CD14-positive monocyte (primary cell): ENCODE measurements around the gene IRAK3. TPM values are rescaled to one million over a fixed set of nuclear protein-coding genes. Genes with fewer than 3 reads are reported as not detected.

ENCODE experiments used
- DNase-seq, 3 donors: peaks; one replicate each; pipeline ENCODE4 v3.0.0-alpha.2; 2011 to 2022
- H2AFZ ChIP-seq: 2 replicates; pipeline ENCODE4 v1.6.0; 2012; ENCODE audit warnings: mild to moderate bottlenecking, low read depth, low read length, inconsistent platforms; ENCODE audit not compliant: insufficient read depth, poor library complexity, severe bottlenecking
- H3K27ac ChIP-seq, 2 donors: 1 replicate in 1 of 2; 2 replicates in 1 of 2; pipeline ENCODE4 v1.5.1; 2012 to 2013; ENCODE audit warnings: low read length in 2 of 2, control low read depth in 1 of 2, inconsistent platforms in 1 of 2, low read depth in 1 of 2, mild to moderate bottlenecking in 1 of 2
- H3K27me3 ChIP-seq, 2 donors: one replicate each; pipeline versions ENCODE4 v1.6.0 to v1.6.1; 2011 to 2013; ENCODE audit warnings: low read length in 2 of 2; ENCODE audit not compliant: control insufficient read depth in 2 of 2, insufficient read depth in 2 of 2
- H3K36me3 ChIP-seq, 2 donors: replicated peaks in 1 of 2; 1 replicate in 1 of 2; 2 replicates in 1 of 2; pipeline versions ENCODE4 v1.5.1 to v1.6.1; 2012 to 2013; ENCODE audit warnings: low read length in 2 of 2, control low read depth in 1 of 2, inconsistent platforms in 1 of 2, mild to moderate bottlenecking in 1 of 2; ENCODE audit not compliant: insufficient read depth in 2 of 2, control insufficient read depth in 1 of 2
- H3K4me1 ChIP-seq, 2 donors: 1 replicate in 1 of 2; 2 replicates in 1 of 2; pipeline versions ENCODE4 v1.5.1 to v1.6.1; 2012 to 2013; ENCODE audit warnings: low read length in 2 of 2, control low read depth in 1 of 2, inconsistent platforms in 1 of 2, mild to moderate bottlenecking in 1 of 2, moderate library complexity in 1 of 2; ENCODE audit not compliant: insufficient read depth in 2 of 2, control insufficient read depth in 1 of 2
- H3K4me2 ChIP-seq: replicated peaks from 2 replicates; pipeline ENCODE3; 2012; ENCODE audit warnings: low read length, moderate library complexity, mild to moderate bottlenecking; ENCODE audit not compliant: poor library complexity, severe bottlenecking; ENCODE audit errors: extremely low read depth
- H3K4me3 ChIP-seq, 3 experiments: fragments of 200-600 bp in 1 of 3; sonication (generic) in 1 of 3; replicated peaks in 1 of 3; 1 replicate in 2 of 3; 2 replicates in 1 of 3; pipeline ENCODE4 v1.5.1; 2011 to 2013; ENCODE audit warnings: low read length in 3 of 3, mild to moderate bottlenecking in 3 of 3, control low read depth in 2 of 3, low read depth in 2 of 3, inconsistent platforms in 1 of 3, moderate library complexity in 1 of 3
- H3K79me2 ChIP-seq: 2 replicates; pipeline ENCODE4 v1.6.0; 2012; ENCODE audit warnings: mild to moderate bottlenecking, control low read depth, inconsistent platforms, low read length, moderate library complexity; ENCODE audit not compliant: insufficient read depth
- H3K9ac ChIP-seq: 2 replicates; pipeline ENCODE4 v1.6.0; 2017; ENCODE audit warnings: low read length, mild to moderate bottlenecking; ENCODE audit not compliant: insufficient read depth, poor library complexity, severe bottlenecking
- H3K9me3 ChIP-seq, 2 donors: replicated peaks in 1 of 2; 1 replicate in 1 of 2; 2 replicates in 1 of 2; pipeline versions ENCODE4 v1.5.1 to v1.6.1; 2012 to 2013; ENCODE audit warnings: low read length in 2 of 2, control low read depth in 1 of 2; ENCODE audit not compliant: control insufficient read depth in 1 of 2, insufficient read depth in 1 of 2
- H4K20me1 ChIP-seq: 2 replicates; pipeline ENCODE4 v1.6.0; 2012; ENCODE audit warnings: mild to moderate bottlenecking, low read length, control low read depth, moderate library complexity; ENCODE audit not compliant: insufficient read depth
- H3K27ac Mint-ChIP-seq, 7 donors: one replicate each; pipeline ENCODE4 v1.8.0; 2020; ENCODE audit warnings: mild to moderate bottlenecking in 7 of 7, mixed read lengths in 7 of 7, moderate library complexity in 6 of 7, inconsistent platforms in 2 of 7
- H3K27me3 Mint-ChIP-seq, 3 donors: one replicate each; pipeline ENCODE4 v1.8.0; 2021 to 2022; ENCODE audit warnings: low read depth in 3 of 3, mild to moderate bottlenecking in 3 of 3, mixed read lengths in 3 of 3, moderate library complexity in 3 of 3, inconsistent platforms in 1 of 3
- H3K36me3 Mint-ChIP-seq, 2 donors: one replicate each; pipeline ENCODE4 v1.8.0; 2020; ENCODE audit warnings: mixed read lengths in 2 of 2, inconsistent platforms in 1 of 2, mild to moderate bottlenecking in 1 of 2
- H3K4me1 Mint-ChIP-seq: one replicate; pipeline ENCODE4 v1.8.0; 2020; ENCODE audit warnings: mild to moderate bottlenecking, mixed read lengths
- H3K4me3 Mint-ChIP-seq, 2 donors: one replicate each; pipeline ENCODE4 v1.8.0; 2020; ENCODE audit warnings: mild to moderate bottlenecking in 2 of 2, mixed read lengths in 2 of 2, moderate library complexity in 1 of 2
- H3K9me3 Mint-ChIP-seq, 7 donors: one replicate each; pipeline ENCODE4 v1.8.0; 2020 to 2022; ENCODE audit warnings: mixed read lengths in 7 of 7, mild to moderate bottlenecking in 6 of 7, moderate library complexity in 6 of 7, inconsistent platforms in 2 of 7
- WGBS: methylation state at CpG from one replicate; pipeline ENCODE4 v1.1.5; 2013; ENCODE audit warnings: missing lambda C conversion rate; ENCODE audit not compliant: insufficient coverage; 5-methylcytosine and 5-hydroxymethylcytosine counted together
- intact Hi-C, 2 donors: fragments of 100-400 bp; cut with micrococcal nuclease; formaldehyde crosslinking; loops; one replicate each; pipeline versions ENCODE4 v1.15.0 to v1.15.1; 2023
- polyA plus RNA-seq, 3 donors: library from polyadenylated mRNA; depleted of rRNA in 1 of 3; unstranded in 2 of 3; stranded (reverse) in 1 of 3; fragments of 300-500 nt in 2 of 3; fragments of >200 nt in 1 of 3; fragmentation: Illumina TruSeq in 2 of 3; gene quantifications; 1 replicate in 2 of 3; 2 replicates in 1 of 3; pipeline ENCODE4 v1.2.3, GENCODE V29; 2012 to 2021
- TF ChIP-seq, protein P1 (sequence below): fragments of 200-600 bp; IDR thresholded peaks from one replicate; pipeline ENCODE4 v1.8.0; 2022; ENCODE audit warnings: antibody characterized with exemption, mild to moderate bottlenecking

IRAK3 gene
- polyA plus RNA-seq, 3 donors = 56.9 to 59.7 (median 58.0) TPM

DNA sequence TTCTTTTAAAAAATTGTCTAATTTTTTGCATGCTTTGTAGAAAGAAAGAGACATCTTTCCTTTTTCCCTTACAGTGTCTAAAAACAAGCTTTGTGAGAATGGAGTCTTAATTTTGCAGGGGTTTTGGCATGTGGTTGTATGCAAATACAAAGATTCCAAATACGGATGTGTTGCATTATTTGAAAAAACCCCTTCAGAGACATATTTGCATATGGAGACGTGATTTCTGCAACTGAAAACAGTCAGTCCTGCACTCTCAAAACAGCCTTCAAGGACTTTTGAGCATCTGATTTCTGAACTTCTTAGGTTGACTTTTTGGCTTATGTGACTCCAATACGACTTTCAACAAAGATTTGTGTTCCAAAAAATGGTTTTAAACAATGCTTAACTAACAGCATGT lies 7.8 kb downstream of the IRAK3 start:
- Mint-ChIP-seq H3K4me3 (peak overlapping the region; percentile 32 to 40), H3K27ac (peak overlapping the region; percentile 73 to 93 (median 82)), H3K9me3 (peaks cover 0 to 8% (median 0%) of the 10 kb centered on the region in 7 donors), H3K27me3 (no peaks in the 10 kb centered on the region), H3K36me3 (peaks cover 49 to 62% of the 10 kb centered on the region in 2 donors), H3K4me1 (peaks cover 75% of the 10 kb centered on the region)
- no peak overlapping the region for H3K9ac ChIP-seq
- DNase-seq = peak; percentile 57 to 77 (median 73)
- peaks cover 91% of the 10 kb centered on the region for H4K20me1 ChIP-seq
- H3K79me2 ChIP-seq = peaks cover 100% of the 10 kb centered on the region
- peaks cover 67 to 79% of the 10 kb centered on the region in 2 donors for H3K4me1 ChIP-seq
- TF ChIP-seq, protein P1, sequence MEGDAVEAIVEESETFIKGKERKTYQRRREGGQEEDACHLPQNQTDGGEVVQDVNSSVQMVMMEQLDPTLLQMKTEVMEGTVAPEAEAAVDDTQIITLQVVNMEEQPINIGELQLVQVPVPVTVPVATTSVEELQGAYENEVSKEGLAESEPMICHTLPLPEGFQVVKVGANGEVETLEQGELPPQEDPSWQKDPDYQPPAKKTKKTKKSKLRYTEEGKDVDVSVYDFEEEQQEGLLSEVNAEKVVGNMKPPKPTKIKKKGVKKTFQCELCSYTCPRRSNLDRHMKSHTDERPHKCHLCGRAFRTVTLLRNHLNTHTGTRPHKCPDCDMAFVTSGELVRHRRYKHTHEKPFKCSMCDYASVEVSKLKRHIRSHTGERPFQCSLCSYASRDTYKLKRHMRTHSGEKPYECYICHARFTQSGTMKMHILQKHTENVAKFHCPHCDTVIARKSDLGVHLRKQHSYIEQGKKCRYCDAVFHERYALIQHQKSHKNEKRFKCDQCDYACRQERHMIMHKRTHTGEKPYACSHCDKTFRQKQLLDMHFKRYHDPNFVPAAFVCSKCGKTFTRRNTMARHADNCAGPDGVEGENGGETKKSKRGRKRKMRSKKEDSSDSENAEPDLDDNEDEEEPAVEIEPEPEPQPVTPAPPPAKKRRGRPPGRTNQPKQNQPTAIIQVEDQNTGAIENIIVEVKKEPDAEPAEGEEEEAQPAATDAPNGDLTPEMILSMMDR = no peak
- no peaks in the 10 kb centered on the region for H3K27me3 ChIP-seq
- WGBS = no CpG with 5 or more reads among the region's 3 CpGs
- H2AFZ ChIP-seq = no peak overlapping the region
- H3K36me3 ChIP-seq = peaks cover 18 to 53% of the 10 kb centered on the region in 2 donors
- H3K27ac ChIP-seq = peak overlapping the region in 1 of 2 donors; percentile 84
- intact Hi-C loops = loop anchor here in 1 of 2 donors (10.0 kb wide), 1 partner anchor 52 kb away; no protein-coding TSS in a partner anchor
- H3K4me3 ChIP-seq = peak overlapping the region in 1 of 3 experiments; percentile 52
- no peaks in the 10 kb centered on the region for H3K9me3 ChIP-seq
- H3K4me2 ChIP-seq = peak overlapping the region; percentile 54

DNA sequence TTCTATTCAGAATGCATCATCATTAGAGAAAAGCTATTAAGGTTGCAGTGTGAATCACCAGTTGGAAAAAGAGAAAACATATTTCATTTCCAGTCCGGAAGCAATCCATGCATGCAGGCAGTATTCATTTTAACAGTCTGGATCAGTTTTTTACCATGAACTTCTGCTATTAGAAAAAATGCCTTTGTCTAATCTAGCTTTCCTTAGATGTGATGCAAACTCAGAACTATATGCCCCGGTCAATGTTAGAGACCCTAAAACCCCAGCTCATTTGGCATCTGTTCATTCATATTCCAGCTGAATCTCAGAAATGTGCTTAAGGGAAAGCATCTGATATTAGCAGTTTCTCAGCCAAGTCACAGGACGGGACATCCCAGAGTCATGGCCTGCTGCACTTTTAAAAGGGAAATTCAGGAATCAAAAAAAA lies 8.5 kb downstream of the IRAK3 start:
- peak overlapping the region in 1 of 3 experiments; percentile 52 for H3K4me3 ChIP-seq
- Mint-ChIP-seq H3K36me3 (peaks cover 51 to 63% of the 10 kb centered on the region in 2 donors), H3K27ac (peak overlapping the region; percentile 73 to 93 (median 82)), H3K9me3 (peaks cover 0 to 8% (median 0%) of the 10 kb centered on the region in 7 donors), H3K4me1 (peaks cover 76% of the 10 kb centered on the region), H3K27me3 (no peaks in the 10 kb centered on the region), H3K4me3 (peak overlapping the region in 1 of 2 donors; percentile 40)
- peaks cover 100% of the 10 kb centered on the region for H3K79me2 ChIP-seq
- peaks cover 18 to 53% of the 10 kb centered on the region in 2 donors for H3K36me3 ChIP-seq
- TF ChIP-seq, protein P1 = no peak
- whole genome bisulfite sequencing = no CpG with 5 or more reads among the region's 3 CpGs
- peak overlapping the region in 1 of 2 donors; percentile 84 for H3K27ac ChIP-seq
- intact Hi-C loops = loop anchor here in 1 of 2 donors (10.0 kb wide), 1 partner anchor 53 kb away; no protein-coding TSS in a partner anchor
- H4K20me1 ChIP-seq = peaks cover 92% of the 10 kb centered on the region
- H3K4me1 ChIP-seq = peaks cover 61 to 72% of the 10 kb centered on the region in 2 donors
- no peak overlapping the region for H3K9ac ChIP-seq
- H3K27me3 ChIP-seq = no peaks in the 10 kb centered on the region
- H3K4me2 ChIP-seq = peak overlapping the region; percentile 54
- H2AFZ ChIP-seq = no peak overlapping the region
- H3K9me3 ChIP-seq = no peaks in the 10 kb centered on the region
- no peak for DNase-seq
